Pancreas (tissue), 10 donors: ENCODE data around the gene ZBTB42. TPM values are rescaled to one million over a fixed set of nuclear protein-coding genes. Genes with fewer than 3 reads are reported as not detected.
A peak's percentile ranks its signal among the peaks of the same experiment; 100 is the strongest.

Source experiments
- ATAC-seq, 4 donors: fragments of 200-7000 bp; cut with Tn5 transposase; one replicate each; pipeline versions ENCODE4 v1.8.0 to v1.9.1; 2020; ENCODE audit warnings: mild to moderate bottlenecking in 4 of 4, moderate library complexity in 4 of 4
- DNase-seq, 6 donors: peaks; one replicate each; pipeline ENCODE4 v3.0.0-alpha.2; 2020
- FAIRE-seq: peaks from 2 replicates; lab custom pipeline; 2012; peaks lifted over from hg19 to GRCh38; lab: Jason Lieb, UNC
- H3K27ac ChIP-seq, 4 donors: fragments of 200-600 bp; sonication (generic); 1 replicate in 3 of 4; 2 replicates in 1 of 4; pipeline versions ENCODE4 v1.5.0 to v1.8.0; 2020
- H3K27me3 ChIP-seq, 4 donors: fragments of 200-600 bp; one replicate each; pipeline ENCODE4 v1.8.0; 2021
- H3K36me3 ChIP-seq, 3 donors: fragments of 200-600 bp; sonication (generic) in 1 of 3; one replicate each; pipeline versions ENCODE4 v1.5.0 to v1.8.0; 2020 to 2021
- H3K4me1 ChIP-seq, 3 donors: fragments of 200-600 bp; one replicate each; pipeline ENCODE4 v1.8.0; 2021
- H3K4me3 ChIP-seq, 4 donors: fragments of 200-600 bp; sonication (generic) in 2 of 4; one replicate each; pipeline versions ENCODE4 v1.5.0 to v1.8.0; 2020 to 2021
- H3K9me3 ChIP-seq, 4 donors: fragments of 200-600 bp; one replicate each; pipeline ENCODE4 v1.8.0; 2021
- CTCF ChIP-seq, 4 donors: fragments of 200-600 bp; sonication (generic) in 3 of 4; IDR thresholded peaks; one replicate each; pipeline versions ENCODE4 v1.5.0 to v1.8.0; 2021; ENCODE audit warnings: antibody characterized with exemption in 4 of 4
- WGBS, 2 donors: extraction: QIAGEN DNeasy Blood & Tissue Kit; methylation state at CpG; one replicate each; pipeline ENCODE4 v1.1.7; 2013; 5-methylcytosine and 5-hydroxymethylcytosine counted together
- intact Hi-C, 3 donors: fragments of 100-400 bp; cut with DNase I; formaldehyde crosslinking; loops; one replicate each; pipeline versions ENCODE4 v1.11.1 to v1.14.2; 2022
- polyA plus RNA-seq, 2 donors: library from polyadenylated mRNA; stranded (reverse); fragments of 200-250 nt; gene quantifications; one replicate each; pipeline ENCODE4 v1.2.3, GENCODE V29; 2013
- total RNA-seq, 6 donors: library from RNA; stranded (reverse); fragmentation: NEBNext Ultra II Directional in 4 of 6; extraction: Animal tissue kit (Norgen Biotek cat#: 25700) in 4 of 6; gene quantifications; one replicate each; pipeline versions ENCODE4 v1.2.1 to v1.2.4, GENCODE V29; 2021 to 2023
- donor health status: healthy with polysubstance abuse.
- donor health status: DM: no; HTN: no; CAD: no; lungs with moderate emphysema.
- donor health status: DM: no; HTN: no; CAD: no.
- donor health status: control.
- donor health status: control.
- donor health status: Bipolar disorder and iron deficiency.
- donor health status: DM: yes; HTN: yes; CAD: no.
- donor health status: DM: no; HTN: no; CAD: no.
- donor health status: DM: no; HTN: no; CAD: no.
- donor health status: DM: yes; HTN: yes; CAD: no.

Gene ZBTB42
- total and polyA plus RNA-seq, 8 donors = 4.1 to 10.8 (median 8.3) TPM

GRCh38 chr14:104845834-104846441 is 45.0 kb downstream of the ZBTB42 start:
- Histone ChIP-seq H3K4me3 (no peak overlapping the region), H3K27ac (no peak overlapping the region), H3K27me3 (peaks cover 0 to 6% (median 0%) of the 10 kb centered on the region in 4 donors), H3K4me1 (no peaks in the 10 kb centered on the region), H3K36me3 (no peaks in the 10 kb centered on the region), H3K9me3 (no peaks in the 10 kb centered on the region)
- intact Hi-C loops = no loop called here
- no peak for ATAC-seq
- DNase-seq = peak in 1 of 6 donors; percentile 17
- 85 to 92% methylated on average over 3 of the region's 3 CpGs for WGBS, 2 donors
- no peak for FAIRE-seq
- no peak for TF ChIP-seq CTCF (IDR thresholded peaks at IDR 0.05)

GRCh38 chr14:104852280-104852663 is 51.4 kb downstream of the ZBTB42 start:
- 39 to 50% methylated on average over 8 of the region's 8 CpGs for whole genome bisulfite sequencing, 2 donors
- no peak for ATAC-seq
- peak in 1 of 6 donors; percentile 5 for DNase-seq
- no peak overlapping the region for H3K27ac ChIP-seq
- H3K36me3 ChIP-seq = no peaks in the 10 kb centered on the region
- H3K27me3 ChIP-seq = peaks cover 0 to 4% (median 0%) of the 10 kb centered on the region in 4 donors
- FAIRE-seq = no peak
- TF ChIP-seq CTCF (IDR thresholded peaks at IDR 0.05) = no peak
- no peak overlapping the region for H3K4me3 ChIP-seq
- no peaks in the 10 kb centered on the region for H3K9me3 ChIP-seq
- intact Hi-C loops = no loop called here
- no peaks in the 10 kb centered on the region for H3K4me1 ChIP-seq

Other genes starting within 250 kb of the ZBTB42 start
- gene C14orf180, start 221.3 kb upstream of the ZBTB42 start, total RNA-seq = under 1 TPM in 4 of 6 donors, not detected in 2; 0.09 to 0.40 (median 0.27) TPM
- gene C14orf180, start 221.3 kb upstream of the ZBTB42 start, polyA plus RNA-seq = 1 to 10 TPM in 1 of 2 donors, under 1 TPM in 1; 0.35 to 1.1 TPM
- gene TMEM179, start 196.3 kb upstream of the ZBTB42 start, total RNA-seq = 1 to 10 TPM; 1.1 to 4.6 (median 2.1) TPM
- gene TMEM179, start 196.3 kb upstream of the ZBTB42 start, polyA plus RNA-seq = 10 to 100 TPM; 18.8 to 35.3 TPM
- gene INF2, start 111.5 kb upstream of the ZBTB42 start, total RNA-seq = 10 to 100 TPM; 20.4 to 41.1 (median 23.0) TPM
- gene INF2, start 111.5 kb upstream of the ZBTB42 start, polyA plus RNA-seq = 10 to 100 TPM; 79.5 to 80.8 TPM
- 1 to 10 TPM; 3.5 to 6.4 (median 5.0) TPM for gene ADSS1, start 76.9 kb upstream of the ZBTB42 start, total RNA-seq
- gene ADSS1, start 76.9 kb upstream of the ZBTB42 start, polyA plus RNA-seq = 1 to 10 TPM; 6.7 to 6.8 TPM
- gene SIVA1, start 48.0 kb upstream of the ZBTB42 start, total RNA-seq = 10 to 100 TPM; 29.1 to 54.6 (median 38.8) TPM
- 100 to 1,000 TPM in 1 of 2 donors, 10 to 100 TPM in 1; 76.3 to 136 TPM for gene SIVA1, start 48.0 kb upstream of the ZBTB42 start, polyA plus RNA-seq
- gene AKT1, start 5.4 kb upstream of the ZBTB42 start, total RNA-seq = 100 to 1,000 TPM in 1 of 6 donors, 10 to 100 TPM in 5; 70.0 to 102 (median 79.7) TPM
- gene AKT1, start 5.4 kb upstream of the ZBTB42 start, polyA plus RNA-seq = 100 to 1,000 TPM in 1 of 2 donors, 10 to 100 TPM in 1; 84.7 to 106 TPM
- gene CEP170B, start 64.2 kb downstream of the ZBTB42 start, total RNA-seq = 10 to 100 TPM; 17.7 to 26.3 (median 21.9) TPM
- 10 to 100 TPM; 19.1 to 43.8 TPM for gene CEP170B, start 64.2 kb downstream of the ZBTB42 start, polyA plus RNA-seq
- 10 to 100 TPM in 1 of 6 donors, 1 to 10 TPM in 2, under 1 TPM in 3; 0.19 to 12.5 (median 0.91) TPM for gene PLD4, start 123.8 kb downstream of the ZBTB42 start, total RNA-seq
- under 1 TPM; 0.49 to 0.52 TPM for gene PLD4, start 123.8 kb downstream of the ZBTB42 start, polyA plus RNA-seq
- gene AHNAK2, start 177.3 kb downstream of the ZBTB42 start, total RNA-seq = 1 to 10 TPM in 5 of 6 donors, under 1 TPM in 1; 0.75 to 2.4 (median 1.5) TPM
- 1 to 10 TPM; 1.3 to 1.4 TPM for gene AHNAK2, start 177.3 kb downstream of the ZBTB42 start, polyA plus RNA-seq
- 1 to 10 TPM; 4.7 to 8.3 (median 6.4) TPM for gene CLBA1, start 184.7 kb downstream of the ZBTB42 start, total RNA-seq
- gene CLBA1, start 184.7 kb downstream of the ZBTB42 start, polyA plus RNA-seq = 10 to 100 TPM; 23.6 to 32.5 TPM
- 1 to 10 TPM; 1.2 to 3.5 (median 2.6) TPM for gene CDCA4, start 220.0 kb downstream of the ZBTB42 start, total RNA-seq
- 1 to 10 TPM; 3.1 to 3.3 TPM for gene CDCA4, start 220.0 kb downstream of the ZBTB42 start, polyA plus RNA-seq